Smooth muscle cell (in vitro differentiated cells): ENCODE data around the gene SRGN. TPM values are rescaled to one million over a fixed set of nuclear protein-coding genes. Genes with fewer than 3 reads are reported as not detected.

Experiments
- DNase-seq: peaks from one replicate; lab custom pipeline; 2025; ENCODE audit not compliant: unreplicated experiment; lab: John Stamatoyannopoulos, UW
- H2AFZ ChIP-seq: fragments of 200-600 bp; sonication (generic); 2 replicates; pipeline ENCODE4 v1.6.0; 2016; ENCODE audit warnings: antibody characterized with exemption, low read depth, mild to moderate bottlenecking
- H3F3A ChIP-seq: fragments of 200-600 bp; sonication (generic); 2 replicates; pipeline ENCODE4 v1.6.0; 2017; ENCODE audit warnings: antibody characterized with exemption, low read depth
- H3K27ac ChIP-seq: fragments of 200-600 bp; sonication (generic); 2 replicates; pipeline ENCODE4 v1.5.1; 2016; ENCODE audit warnings: low read depth, mild to moderate bottlenecking
- H3K27me3 ChIP-seq: fragments of 200-600 bp; sonication (generic); 2 replicates; pipeline ENCODE4 v1.6.1; 2016; ENCODE audit warnings: low read depth, mild to moderate bottlenecking
- H3K36me3 ChIP-seq: fragments of 200-600 bp; sonication (generic); 2 replicates; pipeline ENCODE4 v1.5.1; 2016; ENCODE audit warnings: low read depth
- H3K4me1 ChIP-seq: fragments of 200-600 bp; sonication (generic); 2 replicates; pipeline ENCODE4 v1.5.1; 2016; ENCODE audit warnings: low read depth
- H3K4me2 ChIP-seq: fragments of 200-600 bp; sonication (generic); 2 replicates; pipeline ENCODE4 v1.6.0; 2016; ENCODE audit warnings: mild to moderate bottlenecking
- H3K4me3 ChIP-seq: fragments of 200-600 bp; sonication (generic); 2 replicates; pipeline ENCODE4 v1.5.1; 2016; ENCODE audit warnings: mild to moderate bottlenecking
- H3K79me2 ChIP-seq: fragments of 200-600 bp; sonication (generic); 2 replicates; pipeline ENCODE4 v1.6.0; 2016; ENCODE audit warnings: low read depth, mild to moderate bottlenecking
- H3K9ac ChIP-seq: fragments of 200-600 bp; sonication (generic); 2 replicates; pipeline ENCODE4 v1.6.0; 2016; ENCODE audit warnings: low read depth
- H3K9me3 ChIP-seq: fragments of 200-600 bp; sonication (generic); replicated peaks from 2 replicates; pipeline ENCODE4 v1.5.1; 2016; ENCODE audit warnings: low read depth
- H4K20me1 ChIP-seq: fragments of 200-600 bp; sonication (generic); 2 replicates; pipeline ENCODE4 v1.6.0; 2016; ENCODE audit warnings: low read depth
- CTCF ChIP-seq: fragments of 200-600 bp; sonication (generic); IDR thresholded peaks from 2 replicates; pipeline ENCODE4 v1.5.1; 2017; ENCODE audit warnings: borderline replicate concordance, mild to moderate bottlenecking, antibody characterized with exemption; ENCODE audit not compliant: insufficient read depth, poor library complexity, severe bottlenecking
- WGBS: methylation state at CpG from one replicate; pipeline ENCODE4 v1.1.7; 2016; ENCODE audit warnings: low lambda C conversion rate; 5-methylcytosine and 5-hydroxymethylcytosine counted together
- polyA plus RNA-seq: library from polyadenylated mRNA; unstranded; fragments of >200 nt; fragmentation: Nextera tagmentation; extraction: Ambion mirVana; gene quantifications from 2 replicates; pipeline ENCODE4 v1.2.1, GENCODE V29; 2016
- total RNA-seq: library from RNA; depleted of rRNA; stranded (reverse); fragments of >200 nt; gene quantifications from 2 replicates; pipeline ENCODE4 v1.2.3, GENCODE V29; 2014

SRGN gene
- total and polyA plus RNA-seq, 2 experiments from 2014 or later: not detected

GRCh38 chr10:69043931-69044531 is 43.9 kb upstream of the SRGN start:
- no peak for DNase-seq
- H3K9me3 ChIP-seq: no peaks in the 10 kb centered on the region
- WGBS: 83% methylated on average over 10 of the region's 10 CpGs
- H3K36me3 ChIP-seq: no peaks in the 10 kb centered on the region
- no peak overlapping the region for H3K27ac ChIP-seq
- no peaks in the 10 kb centered on the region for H4K20me1 ChIP-seq
- H3K4me1 ChIP-seq: no peaks in the 10 kb centered on the region
- H3K4me3 ChIP-seq: no peak overlapping the region
- no peak overlapping the region for H3K4me2 ChIP-seq
- H2AFZ ChIP-seq: no peak overlapping the region
- H3K27me3 ChIP-seq: no peaks in the 10 kb centered on the region
- H3K9ac ChIP-seq: no peak overlapping the region
- TF ChIP-seq CTCF: no peak
- no peaks in the 10 kb centered on the region for H3F3A ChIP-seq
- no peaks in the 10 kb centered on the region for H3K79me2 ChIP-seq

- H3K27ac ChIP-seq: no peak overlapping the region
- WGBS: 92% methylated on average over 1 of the region's 1 CpG
- H3F3A ChIP-seq: no peaks in the 10 kb centered on the region
- no peaks in the 10 kb centered on the region for H4K20me1 ChIP-seq
- H3K27me3 ChIP-seq: no peaks in the 10 kb centered on the region
- H2AFZ ChIP-seq: no peak overlapping the region
- no peaks in the 10 kb centered on the region for H3K79me2 ChIP-seq
- no peaks in the 10 kb centered on the region for H3K4me1 ChIP-seq
- H3K9me3 ChIP-seq: no peaks in the 10 kb centered on the region
- no peak overlapping the region for H3K4me2 ChIP-seq
- no peak overlapping the region for H3K4me3 ChIP-seq
- no peaks in the 10 kb centered on the region for H3K36me3 ChIP-seq
- no peak for DNase-seq
- H3K9ac ChIP-seq: no peak overlapping the region
- no peak for TF ChIP-seq CTCF
Observed at GRCh38 chr10:69044546-69044945, 43.4 kb upstream of the SRGN start.

GRCh38 chr10:69045441-69046300 is 42.2 kb upstream of the SRGN start:
- no peak overlapping the region for H3K9ac ChIP-seq
- 73% methylated on average over 6 of the region's 6 CpGs for WGBS
- no peaks in the 10 kb centered on the region for H3K36me3 ChIP-seq
- no peaks in the 10 kb centered on the region for H4K20me1 ChIP-seq
- H2AFZ ChIP-seq: no peak overlapping the region
- no peaks in the 10 kb centered on the region for H3K9me3 ChIP-seq
- H3K4me3 ChIP-seq: no peak overlapping the region
- H3K27me3 ChIP-seq: no peaks in the 10 kb centered on the region
- no peak overlapping the region for H3K27ac ChIP-seq
- no peak for TF ChIP-seq CTCF
- no peak overlapping the region for H3K4me2 ChIP-seq
- H3F3A ChIP-seq: no peaks in the 10 kb centered on the region
- H3K79me2 ChIP-seq: no peaks in the 10 kb centered on the region
- no peak for DNase-seq
- H3K4me1 ChIP-seq: no peaks in the 10 kb centered on the region
